GM23248 (cell line): Measurements from ENCODE around the gene RPS6KA5.

Source experiments
- EZH2 ChIP-seq: fragments of 200-600 bp; sonication (generic); IDR thresholded peaks from 2 replicates; pipeline ENCODE4 v1.6.1; 2018; ENCODE audit warnings: antibody characterized with exemption, mild to moderate bottlenecking; ENCODE audit not compliant: insufficient read depth, poor library complexity, severe bottlenecking
- EZH2phosphoT487 ChIP-seq: fragments of 200-600 bp; sonication (generic); IDR thresholded peaks from 2 replicates; pipeline ENCODE4 v1.6.1; 2018; ENCODE audit warnings: antibody characterized with exemption, moderate library complexity, mild to moderate bottlenecking, low read depth; ENCODE audit not compliant: insufficient read depth

DNA sequence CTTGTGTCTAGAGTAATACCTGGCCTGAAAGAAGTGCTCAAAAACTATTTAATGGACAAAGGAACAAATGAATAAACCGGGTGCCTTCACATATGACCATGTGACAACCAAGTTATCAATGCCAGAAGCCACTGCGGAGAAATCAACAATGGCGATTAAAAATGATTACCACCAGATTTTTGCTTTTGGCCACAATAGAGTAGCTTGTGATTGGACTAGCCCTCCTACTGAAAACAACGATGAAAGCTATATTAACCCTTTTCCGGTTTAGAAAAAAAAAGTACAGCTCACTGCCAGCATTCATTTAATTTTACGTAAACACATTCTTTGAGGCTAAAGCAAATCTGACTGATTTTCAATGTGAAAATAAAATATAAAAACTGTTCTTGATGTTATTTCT is 202.6 kb downstream of the RPS6KA5 start:
- TF ChIP-seq EZH2: no peak
- TF ChIP-seq EZH2phosphoT487: no peak
